Hepatocyte (in vitro differentiated cells): Measurements from ENCODE around the gene HIBCH. TPM values are rescaled to one million over a fixed set of nuclear protein-coding genes. Genes with fewer than 3 reads are reported as not detected.

Experiments
- DNase-seq: peaks from one replicate; pipeline ENCODE4 v3.0.0-alpha.2; 2016; ENCODE audit warnings: low spot score
- H2AFZ ChIP-seq: fragments of 200-600 bp; sonication (generic); 2 replicates; pipeline ENCODE4 v1.6.0; 2016; ENCODE audit warnings: antibody characterized with exemption, mild to moderate bottlenecking
- H3K27ac ChIP-seq: fragments of 200-600 bp; sonication (generic); 2 replicates; pipeline ENCODE4 v1.5.1; 2016; ENCODE audit warnings: mild to moderate bottlenecking
- H3K27me3 ChIP-seq: fragments of 200-600 bp; sonication (generic); 2 replicates; pipeline ENCODE4 v1.6.1; 2016
- H3K36me3 ChIP-seq: fragments of 200-600 bp; sonication (generic); replicated peaks from 2 replicates; pipeline ENCODE4 v1.5.1; 2016; ENCODE audit warnings: low read depth; ENCODE audit not compliant: insufficient read depth
- H3K4me1 ChIP-seq: fragments of 200-600 bp; sonication (generic); 2 replicates; pipeline ENCODE4 v1.5.1; 2016; ENCODE audit warnings: mild to moderate bottlenecking, moderate library complexity; ENCODE audit not compliant: insufficient read depth
- H3K4me2 ChIP-seq: fragments of 200-600 bp; sonication (generic); 2 replicates; pipeline ENCODE4 v1.6.0; 2016
- H3K4me3 ChIP-seq: fragments of 200-600 bp; sonication (generic); 2 replicates; pipeline ENCODE4 v1.5.1; 2016; ENCODE audit warnings: mild to moderate bottlenecking
- H3K79me2 ChIP-seq: fragments of 200-600 bp; sonication (generic); 2 replicates; pipeline ENCODE4 v1.6.0; 2017; ENCODE audit warnings: mild to moderate bottlenecking
- H3K9me2 ChIP-seq: fragments of 200-600 bp; sonication (generic); replicated peaks from 2 replicates; pipeline ENCODE4 v1.6.0; 2017; ENCODE audit warnings: mild to moderate bottlenecking; ENCODE audit not compliant: insufficient read depth
- H3K9me3 ChIP-seq: fragments of 200-600 bp; sonication (generic); 2 replicates; pipeline ENCODE4 v1.5.1; 2016; ENCODE audit warnings: low read depth, mild to moderate bottlenecking
- H4K20me1 ChIP-seq: fragments of 200-600 bp; sonication (generic); 2 replicates; pipeline ENCODE4 v1.6.0; 2016; ENCODE audit warnings: mild to moderate bottlenecking; ENCODE audit not compliant: insufficient read depth, poor library complexity, severe bottlenecking
- CTCF ChIP-seq: fragments of 200-600 bp; sonication (generic); IDR thresholded peaks from 2 replicates; pipeline ENCODE4 v1.5.1; 2016; ENCODE audit warnings: antibody characterized with exemption, mild to moderate bottlenecking; ENCODE audit not compliant: poor library complexity
- EZH2 ChIP-seq: fragments of 200-600 bp; sonication (generic); IDR thresholded peaks from 2 replicates; pipeline ENCODE4 v1.6.1; 2016; ENCODE audit warnings: antibody characterized with exemption, mild to moderate bottlenecking, borderline replicate concordance
- EZH2phosphoT487 ChIP-seq: fragments of 200-600 bp; sonication (generic); IDR thresholded peaks from one replicate; pipeline ENCODE4 v1.6.1; 2018; ENCODE audit warnings: antibody characterized with exemption, mild to moderate bottlenecking, low read depth, moderate library complexity; ENCODE audit not compliant: unreplicated experiment, severe bottlenecking
- WGBS: methylation state at CpG from one replicate; pipeline ENCODE4 v1.1.6; 2016; ENCODE audit warnings: low lambda C conversion rate; ENCODE audit errors: missing lambda C conversion rate; 5-methylcytosine and 5-hydroxymethylcytosine counted together
- polyA plus RNA-seq: library from polyadenylated mRNA; unstranded; fragments of >200 nt; fragmentation: Nextera tagmentation; extraction: Ambion mirVana; gene quantifications from 2 replicates; pipeline ENCODE4 v1.2.1, GENCODE V29; 2016
- total RNA-seq: library from RNA; depleted of rRNA; stranded (reverse); fragments of >200 nt; gene quantifications from 2 replicates; pipeline ENCODE4 v1.2.3, GENCODE V29; 2014

HIBCH gene
- total and polyA plus RNA-seq, 2 experiments from 2014 or later = 30.9 to 57.0 TPM

- Histone ChIP-seq H3K4me2 (no peak overlapping the region), H3K9me3 (no peaks in the 10 kb centered on the region)
- 85% methylated on average over 7 of the region's 7 CpGs for WGBS
Measured at GRCh38 chr2:190214426-190215194, 105.0 kb downstream of the HIBCH start.

GRCh38 chr2:190213441-190214335, 105.9 kb downstream of the HIBCH start:
- 91% methylated on average over 19 of the region's 19 CpGs for WGBS
- no peak for TF ChIP-seq EZH2phosphoT487
- no peak overlapping the region for H3K27ac ChIP-seq
- no peak overlapping the region for H3K4me3 ChIP-seq
- no peak overlapping the region for H2AFZ ChIP-seq
- no peaks in the 10 kb centered on the region for H3K79me2 ChIP-seq
- H3K27me3 ChIP-seq = no peaks in the 10 kb centered on the region
- H3K9me3 ChIP-seq = no peaks in the 10 kb centered on the region
- no peaks in the 10 kb centered on the region for H3K36me3 ChIP-seq
- no peak overlapping the region for H3K4me2 ChIP-seq
- no peak for DNase-seq
- H4K20me1 ChIP-seq = no peaks in the 10 kb centered on the region
- H3K9me2 ChIP-seq = no peaks in the 10 kb centered on the region
- no peaks in the 10 kb centered on the region for H3K4me1 ChIP-seq

More at GRCh38 chr2:190214426-190215194, 105.0 kb downstream of the HIBCH start:
- Histone ChIP-seq H2AFZ (no peak overlapping the region), H3K27me3 (no peaks in the 10 kb centered on the region), H3K9me2 (no peaks in the 10 kb centered on the region), H4K20me1 (no peaks in the 10 kb centered on the region), H3K79me2 (no peaks in the 10 kb centered on the region), H3K4me3 (no peak overlapping the region), H3K36me3 (no peaks in the 10 kb centered on the region), H3K27ac (no peak overlapping the region), H3K4me1 (no peaks in the 10 kb centered on the region)
- no peak for TF ChIP-seq EZH2phosphoT487
- no peak for TF ChIP-seq EZH2
- TF ChIP-seq CTCF = no peak
- DNase-seq = no peak

- Histone ChIP-seq H3K79me2 (no peaks in the 10 kb centered on the region), H3K4me2 (no peak overlapping the region), H2AFZ (no peak overlapping the region), H3K9me2 (no peaks in the 10 kb centered on the region), H3K4me1 (no peaks in the 10 kb centered on the region), H3K27ac (no peak overlapping the region), H3K27me3 (no peaks in the 10 kb centered on the region), H3K4me3 (no peak overlapping the region), H4K20me1 (no peaks in the 10 kb centered on the region), H3K9me3 (no peaks in the 10 kb centered on the region), H3K36me3 (no peaks in the 10 kb centered on the region)
- TF ChIP-seq EZH2phosphoT487 = no peak
- no peak for TF ChIP-seq CTCF
- no peak for TF ChIP-seq EZH2
- no peak for DNase-seq
- 100% methylated on average over 2 of the region's 2 CpGs for WGBS
Measured at GRCh38 chr2:190210471-190210870, 109.2 kb downstream of the HIBCH start.

GRCh38 chr2:190209559-190209958, 110.1 kb downstream of the HIBCH start:
- Histone ChIP-seq H3K9me2 (no peaks in the 10 kb centered on the region), H2AFZ (no peak overlapping the region), H3K9me3 (no peaks in the 10 kb centered on the region), H3K4me1 (no peaks in the 10 kb centered on the region), H3K27me3 (no peaks in the 10 kb centered on the region), H3K4me2 (no peak overlapping the region), H3K79me2 (no peaks in the 10 kb centered on the region), H3K36me3 (no peaks in the 10 kb centered on the region), H3K27ac (no peak overlapping the region), H3K4me3 (no peak overlapping the region), H4K20me1 (no peaks in the 10 kb centered on the region)
- WGBS = 88% methylated on average over 5 of the region's 5 CpGs
- no peak for TF ChIP-seq CTCF
- no peak for TF ChIP-seq EZH2
- no peak for TF ChIP-seq EZH2phosphoT487
- DNase-seq = no peak
